GM18517 (cell line): ENCODE measurements around the gene RBM26.

ENCODE experiments used
- ATAC-seq: cut with Tn5 transposase; IDR thresholded peaks from one replicate; pipeline ENCODE4 v1.9.1; 2021; ENCODE audit warnings: mild to moderate bottlenecking, moderate library complexity; ENCODE audit not compliant: unreplicated experiment

The RBM26 gene

GRCh38 chr13:79423801-79424642 is 18.0 kb upstream of the RBM26 start:
- ATAC-seq: peak; percentile 82

- ATAC-seq: no peak
These were observed 17.3 kb upstream of the RBM26 start for GRCh38 chr13:79423340-79423739.

DNA sequence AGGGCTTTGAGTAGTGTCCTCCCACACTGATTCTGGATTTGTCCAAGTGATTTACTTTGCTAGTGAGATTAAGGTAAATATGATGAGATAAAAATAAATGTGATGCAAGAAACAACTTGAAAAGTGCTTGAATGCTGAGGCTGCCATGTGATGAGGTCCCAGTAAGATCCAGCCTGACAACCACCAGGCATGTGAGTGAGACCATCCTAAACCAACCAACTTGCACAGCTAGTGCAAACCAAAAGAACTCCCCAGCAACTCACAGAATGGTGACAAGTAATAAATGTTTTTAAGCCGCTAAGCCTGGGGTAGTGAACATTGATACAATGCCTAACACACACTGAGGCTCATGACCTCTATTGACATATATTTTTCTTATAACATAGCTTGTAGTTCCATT is 13.3 kb upstream of the RBM26 start:
- ATAC-seq: no peak

GRCh38 chr13:79417741-79418140 is 11.7 kb upstream of the RBM26 start:
- no peak for ATAC-seq

DNA sequence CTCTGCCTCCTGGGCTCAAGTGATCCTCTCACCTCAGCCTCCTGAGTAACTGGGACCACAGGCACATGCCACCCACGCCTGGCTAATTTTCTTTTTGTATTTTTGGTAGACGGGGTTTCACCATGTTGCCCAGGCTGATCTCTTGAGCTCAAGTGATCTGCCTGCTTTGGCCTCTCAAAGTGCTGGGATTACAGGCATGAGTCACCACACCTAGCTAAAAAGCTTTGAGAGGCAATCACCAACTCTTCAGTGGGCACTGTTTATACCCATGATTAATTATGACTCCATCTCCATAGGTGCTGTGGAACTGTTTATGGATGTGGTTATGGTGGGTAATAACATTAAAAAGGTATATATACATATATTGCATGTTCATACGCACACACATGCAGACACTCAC is 7.5 kb upstream of the RBM26 start:
- ATAC-seq: no peak

DNA sequence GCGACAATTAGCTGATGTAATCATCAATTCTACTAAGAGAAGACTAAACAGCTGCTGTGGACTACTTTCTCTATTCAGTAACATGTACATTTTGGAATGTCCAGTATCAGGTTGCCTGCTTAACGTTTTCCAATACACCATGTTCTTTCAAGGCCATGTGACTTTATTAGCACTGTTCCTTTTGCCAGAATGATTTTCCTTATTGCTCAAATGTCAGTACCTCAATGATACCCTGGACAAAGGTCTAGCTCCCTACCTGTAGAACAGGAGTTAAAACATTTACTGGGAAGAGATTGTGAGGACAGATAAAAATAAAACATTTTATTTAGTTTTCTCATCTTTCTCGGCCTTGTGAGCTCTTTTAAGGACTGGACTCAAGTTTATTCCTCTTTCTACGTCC is 3.8 kb upstream of the RBM26 start:
- ATAC-seq: no peak

DNA sequence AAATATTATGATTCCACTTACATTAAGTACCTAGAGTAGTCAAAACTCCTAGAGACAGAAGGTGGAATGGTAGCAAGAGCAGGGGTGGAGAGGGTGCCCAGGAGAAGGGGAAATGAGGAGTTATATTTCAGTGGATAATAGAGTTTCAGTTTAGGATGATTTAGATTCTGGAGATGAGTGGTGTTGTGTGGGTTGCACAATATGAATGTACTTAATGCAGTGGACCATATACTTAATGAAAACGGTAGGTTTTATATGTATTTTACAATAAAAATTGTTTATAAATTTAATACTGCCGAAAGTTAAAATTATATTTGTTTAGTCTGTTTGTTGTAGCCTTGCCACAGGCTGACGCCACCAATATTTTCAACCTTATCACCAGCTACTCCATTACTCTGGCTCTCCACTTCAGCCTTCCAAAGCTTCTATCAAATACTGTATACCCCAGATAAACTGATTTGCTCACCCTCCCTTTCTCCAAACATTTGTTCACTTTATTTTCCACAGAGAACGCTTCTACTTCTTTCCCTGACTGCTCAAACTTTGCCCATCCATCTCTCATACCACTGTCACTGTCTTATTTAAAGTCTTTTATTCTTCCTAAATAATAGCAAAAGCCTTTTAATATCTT is 1.4 kb upstream of the RBM26 start:
- ATAC-seq: no peak

- peak; percentile 34 for ATAC-seq
These were observed 498 bp upstream of the RBM26 start for GRCh38 chr13:79406597-79406908.

DNA sequence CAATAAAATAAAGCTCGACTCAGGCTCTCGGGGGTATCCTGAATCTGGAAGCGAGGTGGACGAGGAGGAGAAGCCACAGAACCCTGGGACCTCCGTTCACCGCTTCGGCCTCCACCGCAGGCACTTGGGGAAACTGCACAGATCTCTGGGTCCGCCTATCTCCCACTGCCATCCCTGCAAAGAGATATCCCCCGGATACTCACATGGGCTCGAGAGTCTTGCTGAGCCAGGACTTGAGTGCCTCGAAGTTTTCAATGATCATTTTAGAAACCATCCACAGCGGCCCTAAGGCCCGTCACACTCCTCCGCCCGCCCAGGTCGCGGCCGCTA is 589 bp downstream of the RBM26 start:
- ATAC-seq: peak; percentile 30

DNA sequence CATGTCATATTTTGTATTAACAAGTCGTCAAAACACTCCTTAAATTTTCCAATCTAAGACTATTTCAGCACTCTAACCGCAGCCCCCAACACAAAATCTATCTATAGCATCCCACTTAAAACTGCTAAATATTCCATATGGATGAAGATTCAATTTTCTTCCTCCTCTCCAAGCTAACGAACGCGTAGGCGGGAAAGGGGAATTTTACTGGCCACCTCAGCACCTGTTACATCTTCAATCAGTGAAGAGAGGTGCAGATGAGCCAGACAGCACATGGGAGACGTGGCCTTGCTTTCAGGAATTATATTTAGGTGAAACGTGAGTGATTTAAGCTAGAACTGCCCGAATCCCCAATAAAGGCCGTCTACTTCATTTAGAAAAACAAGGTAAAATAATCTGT is 1.1 kb downstream of the RBM26 start:
- ATAC-seq: no peak

- no peak for ATAC-seq
These were observed 1.7 kb downstream of the RBM26 start for GRCh38 chr13:79404361-79404760.

DNA sequence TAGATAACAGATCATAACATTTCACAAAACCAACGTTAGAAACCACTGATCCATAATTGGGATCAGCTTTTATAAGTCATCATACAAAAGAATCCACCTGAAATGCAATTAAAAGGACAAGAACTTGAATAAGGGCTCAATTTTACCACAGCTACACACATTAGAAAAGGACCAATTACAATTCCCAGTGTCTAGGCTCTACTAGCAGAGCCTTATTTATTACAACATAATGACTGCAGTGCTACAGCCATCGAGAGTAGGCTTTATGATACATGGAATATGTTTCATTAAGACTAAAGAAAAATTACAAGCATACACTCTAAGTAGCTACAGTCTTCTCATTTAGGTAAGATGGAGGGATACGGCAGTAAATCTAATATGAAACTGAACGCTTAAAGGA is 2.9 kb downstream of the RBM26 start:
- no peak for ATAC-seq

GRCh38 chr13:79402679-79403078 is 3.4 kb downstream of the RBM26 start:
- no peak for ATAC-seq

DNA sequence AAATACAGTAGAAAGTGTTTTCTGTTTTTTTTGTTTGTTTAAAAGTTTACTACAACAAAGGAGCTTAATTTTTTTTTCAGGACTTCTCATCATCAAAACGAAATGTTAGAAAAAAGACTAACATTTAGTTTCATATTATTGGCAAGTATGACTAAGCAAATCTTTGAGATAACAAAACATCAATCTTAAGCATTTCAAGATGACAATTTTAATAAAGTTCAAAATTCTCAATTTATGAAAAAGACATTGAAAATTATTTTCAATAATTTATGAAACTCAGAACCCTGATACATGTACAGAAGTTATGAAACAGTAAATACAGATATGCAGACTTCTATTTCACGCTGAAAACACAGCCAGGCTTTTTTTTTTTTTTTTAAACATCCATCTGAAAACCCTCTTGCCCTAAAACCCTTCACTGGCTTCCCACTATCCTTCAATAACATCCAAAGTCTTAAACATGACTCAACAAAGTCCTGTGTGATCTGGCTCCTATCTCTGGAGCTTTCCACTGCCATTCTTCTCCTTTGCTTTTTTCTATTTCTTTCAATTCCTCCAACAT is 3.9 kb downstream of the RBM26 start:
- ATAC-seq: no peak

GRCh38 chr13:79401259-79402070 is 4.6 kb downstream of the RBM26 start:
- ATAC-seq: peak; percentile 42

DNA sequence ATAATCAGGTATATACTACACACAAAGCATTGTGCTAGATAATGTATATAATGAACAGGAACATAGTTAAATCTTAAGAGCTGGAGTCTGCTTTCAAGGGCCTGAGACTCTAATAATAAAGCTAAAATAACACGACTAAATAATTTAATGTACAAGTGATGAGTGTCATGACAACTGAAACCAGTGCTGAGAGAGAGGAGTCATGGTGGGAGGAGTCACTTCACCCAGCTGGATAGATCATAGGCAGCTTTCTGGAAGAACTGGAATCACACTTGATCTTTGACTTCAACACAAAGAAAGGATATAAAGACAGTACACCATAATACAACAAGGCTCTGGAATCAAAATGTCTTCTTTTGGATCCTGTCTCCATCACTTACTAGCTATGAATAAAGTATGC is 7.1 kb downstream of the RBM26 start:
- no peak for ATAC-seq

- no peak for ATAC-seq
These were observed 7.9 kb downstream of the RBM26 start for GRCh38 chr13:79398127-79398526.

- no peak for ATAC-seq
These were observed 10.2 kb downstream of the RBM26 start for GRCh38 chr13:79395881-79396280.

- ATAC-seq: peak; percentile 86
These were observed 12.3 kb downstream of the RBM26 start for GRCh38 chr13:79393564-79394249.

DNA sequence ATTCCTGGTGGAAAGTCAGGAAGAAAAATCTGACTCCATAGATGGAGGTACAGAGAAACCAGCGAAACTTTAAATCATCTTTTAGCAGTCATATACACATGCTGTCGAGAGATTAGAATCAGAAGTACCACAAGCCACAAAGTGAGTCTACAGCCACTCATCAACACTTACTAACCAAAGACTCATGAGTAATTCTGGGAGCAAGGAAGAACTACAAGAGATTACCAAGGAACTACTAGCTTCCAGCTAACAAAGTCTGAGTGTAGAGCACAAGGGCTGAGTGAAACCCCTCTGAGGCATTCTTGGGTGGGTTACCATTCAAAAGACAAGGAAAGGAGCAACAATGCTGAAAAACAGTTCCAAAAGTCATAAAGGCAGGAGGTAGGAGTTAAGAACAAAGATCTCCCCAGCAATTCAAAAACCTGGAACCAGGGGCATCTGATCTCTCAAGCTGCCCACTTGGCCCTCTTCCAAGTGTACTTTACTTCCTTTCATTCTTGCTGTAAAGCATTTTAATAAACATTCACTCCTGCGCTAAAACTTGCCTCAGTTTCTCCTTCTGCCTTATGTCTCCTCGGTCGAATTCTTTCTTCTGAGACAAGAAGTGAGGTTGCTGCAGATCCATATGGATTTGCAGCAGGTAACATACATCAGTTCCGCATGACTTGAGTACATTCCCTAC is 13.0 kb downstream of the RBM26 start:
- ATAC-seq: peak; percentile 27

- ATAC-seq: no peak
These were observed 17.0 kb downstream of the RBM26 start for GRCh38 chr13:79389026-79389425.
